SK-N-MC (cell line): ENCODE results near the gene ZNF143.
"Not testable (repeated sequence)": the region's sequence is repeated elsewhere in the genome, so short reads cannot be mapped to it uniquely, and the experiment has no call there.

ENCODE experiments used
- DNase-seq: peaks from one replicate; pipeline ENCODE4 v3.0.0-alpha.2; 2011; ENCODE audit warnings: low read depth, low spot score
- H3K27ac ChIP-seq: fragments of 200-600 bp; sonication (generic); 2 replicates; pipeline ENCODE4 v1.5.1; 2016; ENCODE audit warnings: mixed run types
- H3K36me3 ChIP-seq: fragments of 200-600 bp; sonication (generic); 2 replicates; pipeline ENCODE4 v1.6.1; 2017; ENCODE audit warnings: antibody characterized with exemption, low read length, mixed read lengths; ENCODE audit not compliant: insufficient read depth
- H3K4me3 ChIP-seq: fragments of 200-600 bp; sonication (generic); 2 replicates; pipeline ENCODE4 v1.5.1; 2016
- H3K9ac ChIP-seq: fragments of 200-600 bp; sonication (generic); 2 replicates; pipeline ENCODE4 v1.8.0; 2017; ENCODE audit warnings: mixed run types, mixed read lengths; ENCODE audit not compliant: insufficient read length
- H3K9me3 ChIP-seq: fragments of 200-600 bp; sonication (generic); 2 replicates; pipeline ENCODE4 v1.6.1; 2017; ENCODE audit warnings: low read depth, mild to moderate bottlenecking, antibody characterized with exemption, low read length, moderate library complexity, mixed read lengths
- EZH2 ChIP-seq: fragments of 200-600 bp; sonication (generic); IDR thresholded peaks from one replicate; pipeline ENCODE4 v1.6.1; 2017; ENCODE audit warnings: antibody characterized with exemption
- FOXP2 ChIP-seq: optimal IDR thresholded peaks from 2 replicates; pipeline ENCODE3; 2011; ENCODE audit warnings: mild to moderate bottlenecking, moderate library complexity; ENCODE audit not compliant: insufficient read depth; ENCODE audit errors: extremely low read length, control extremely low read depth
- POLR2AphosphoS5 ChIP-seq: IDR thresholded peaks from 2 replicates; pipeline ENCODE4 v1.6.1; 2012; ENCODE audit warnings: mild to moderate bottlenecking, low read depth, low read length, borderline replicate concordance

Gene ZNF143

DNA sequence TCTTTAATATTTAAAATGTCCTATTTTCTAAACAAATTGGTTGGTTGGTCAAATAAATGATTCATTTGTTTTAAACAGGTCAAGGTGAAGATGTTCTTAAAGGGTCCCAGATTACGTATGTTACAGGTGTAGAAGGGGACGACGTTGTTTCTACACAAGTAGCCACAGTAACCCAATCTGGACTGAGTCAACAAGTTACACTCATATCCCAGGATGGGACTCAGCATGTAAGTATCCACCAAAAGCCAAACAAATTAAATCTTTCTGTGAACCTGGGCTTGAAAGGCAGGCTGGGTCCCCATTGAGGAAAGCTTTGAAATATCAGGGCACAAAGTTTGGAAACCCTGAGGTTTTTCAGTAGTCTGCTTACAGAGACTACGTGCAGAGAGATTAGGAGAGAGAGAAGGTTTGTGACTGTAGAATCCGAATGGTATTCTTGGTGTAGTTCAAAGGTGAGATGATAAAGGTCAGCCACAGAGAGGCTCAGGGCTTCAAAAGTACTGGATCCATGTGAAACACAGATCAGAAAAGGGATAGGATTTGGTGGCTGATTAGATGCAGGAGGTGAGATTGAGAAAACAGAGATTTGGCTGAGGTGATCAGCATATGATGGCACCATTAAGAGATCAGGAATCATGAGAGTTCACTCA, 51.7 kb downstream of the ZNF143 start:
- Histone ChIP-seq H3K9me3 (no peaks in the 10 kb centered on the region), H3K27ac (no peak overlapping the region), H3K4me3 (no peak overlapping the region), H3K9ac (no peak overlapping the region), H3K36me3 (peaks cover 33% of the 10 kb centered on the region)
- DNase-seq: no peak
- no peak for TF ChIP-seq POLR2AphosphoS5
- no peak for TF ChIP-seq FOXP2
- no peak for TF ChIP-seq EZH2

DNA sequence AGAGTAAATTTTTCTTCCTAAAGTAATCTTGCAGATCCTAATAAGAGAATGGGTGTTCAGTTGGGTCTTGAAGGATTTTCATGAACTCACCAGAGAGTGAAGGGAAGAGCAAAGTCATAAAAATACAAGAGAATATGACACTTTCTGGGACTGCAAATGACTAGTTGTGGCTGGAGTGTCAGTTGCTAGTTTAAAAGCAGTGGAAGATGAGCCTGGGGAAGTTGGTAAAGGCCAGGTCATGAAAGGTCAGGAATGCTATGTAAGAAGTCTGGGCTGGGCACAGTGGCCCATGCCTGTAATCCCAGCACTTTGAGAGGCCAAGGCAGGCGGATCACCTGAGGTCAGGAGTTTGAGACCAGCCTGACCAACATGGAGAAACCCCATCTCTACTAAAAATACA, 53.8 kb downstream of the ZNF143 start:
- H3K9ac ChIP-seq, DNase-seq, H3K27ac ChIP-seq, H3K9me3 ChIP-seq, H3K4me3 ChIP-seq: not testable (repeated sequence)
- peaks cover 39% of the 10 kb centered on the region for H3K36me3 ChIP-seq

DNA sequence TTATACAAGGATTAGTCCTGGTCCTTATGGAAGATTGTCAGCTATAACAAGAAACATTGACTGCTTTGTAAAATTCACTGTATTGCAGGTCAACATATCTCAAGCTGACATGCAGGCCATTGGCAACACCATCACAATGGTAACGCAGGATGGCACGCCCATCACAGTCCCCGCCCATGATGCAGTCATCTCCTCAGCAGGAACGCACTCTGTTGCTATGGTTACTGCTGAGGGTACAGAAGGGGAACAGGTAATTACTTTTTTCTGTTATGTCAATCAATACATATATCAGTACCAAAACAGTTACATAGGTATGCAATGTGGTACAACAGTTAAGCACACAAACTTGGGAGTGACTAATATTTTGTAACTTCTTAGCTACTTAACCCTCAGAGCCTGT, 55.3 kb downstream of the ZNF143 start:
- Histone ChIP-seq H3K9me3 (no peaks in the 10 kb centered on the region), H3K4me3 (no peak overlapping the region), H3K9ac (no peak overlapping the region), H3K36me3 (peaks cover 39% of the 10 kb centered on the region), H3K27ac (no peak overlapping the region)
- TF ChIP-seq POLR2AphosphoS5 (no peak), FOXP2 (no peak), EZH2 (no peak)
- no peak for DNase-seq

DNA sequence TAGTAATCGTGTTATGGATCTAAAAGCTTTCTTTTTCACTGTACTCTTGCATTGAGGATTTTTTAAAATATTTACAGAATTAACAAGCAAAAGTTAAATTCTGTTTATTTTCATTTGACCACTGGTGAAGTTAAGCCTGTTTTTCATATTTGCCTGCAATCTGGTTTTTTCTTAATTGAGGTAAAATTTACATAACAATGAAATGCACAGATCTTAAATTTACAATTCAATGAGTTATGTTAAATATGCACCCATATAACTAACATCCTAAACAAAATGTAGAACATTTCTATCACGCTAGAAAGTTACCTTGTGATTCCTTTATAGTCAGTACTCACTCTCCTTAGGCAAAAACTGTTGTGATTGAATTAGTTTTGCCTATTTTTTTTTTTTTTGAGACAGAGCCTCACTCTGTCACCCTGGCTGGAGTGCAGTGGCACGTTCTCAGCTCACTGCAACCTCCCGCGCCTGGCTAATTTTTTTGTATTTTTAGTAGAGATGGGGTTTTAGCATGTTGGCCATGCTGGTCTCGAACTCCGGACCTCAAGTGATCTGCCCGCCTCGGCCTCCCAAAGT, 58.1 kb downstream of the ZNF143 start:
- Histone ChIP-seq H3K9me3 (no peaks in the 10 kb centered on the region), H3K36me3 (peaks cover 27% of the 10 kb centered on the region), H3K4me3 (0 out of 2 replicates have a peak overlapping the region, but pooled peaks have one; percentile 2), H3K27ac (peak overlapping the region; percentile 70; the same call in 1 of the 2 replicates), H3K9ac (peak overlapping the region; percentile 0)
- TF ChIP-seq EZH2 (no peak), POLR2AphosphoS5 (no peak), FOXP2 (no peak)
- no peak for DNase-seq

DNA sequence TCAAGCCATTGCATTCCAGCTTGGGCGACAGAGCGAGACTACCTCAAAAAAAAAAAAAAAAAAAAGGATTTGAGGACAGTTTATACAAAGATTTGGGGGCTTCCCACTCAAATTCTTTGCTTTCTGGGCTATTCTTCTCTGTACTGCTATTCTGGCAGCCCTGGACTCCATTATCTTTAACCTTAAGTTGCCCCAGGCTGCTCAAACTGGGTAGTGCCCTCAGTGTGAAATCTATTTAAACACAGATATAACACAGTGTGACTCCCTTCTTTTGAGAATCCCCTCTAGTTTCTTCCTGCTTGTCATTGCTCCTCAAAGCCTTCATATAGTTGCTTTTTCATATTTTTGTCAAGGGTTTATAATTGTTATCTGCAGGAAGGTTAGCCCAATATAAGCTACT, 63.2 kb downstream of the ZNF143 start:
- Histone ChIP-seq H3K9me3 (no peaks in the 10 kb centered on the region), H3K27ac (no peak overlapping the region), H3K36me3 (peaks cover 7% of the 10 kb centered on the region), H3K9ac (no peak overlapping the region), H3K4me3 (no peak overlapping the region)
- no peak for TF ChIP-seq POLR2AphosphoS5
- TF ChIP-seq EZH2: no peak
- TF ChIP-seq FOXP2: no peak
- DNase-seq: no peak

DNA sequence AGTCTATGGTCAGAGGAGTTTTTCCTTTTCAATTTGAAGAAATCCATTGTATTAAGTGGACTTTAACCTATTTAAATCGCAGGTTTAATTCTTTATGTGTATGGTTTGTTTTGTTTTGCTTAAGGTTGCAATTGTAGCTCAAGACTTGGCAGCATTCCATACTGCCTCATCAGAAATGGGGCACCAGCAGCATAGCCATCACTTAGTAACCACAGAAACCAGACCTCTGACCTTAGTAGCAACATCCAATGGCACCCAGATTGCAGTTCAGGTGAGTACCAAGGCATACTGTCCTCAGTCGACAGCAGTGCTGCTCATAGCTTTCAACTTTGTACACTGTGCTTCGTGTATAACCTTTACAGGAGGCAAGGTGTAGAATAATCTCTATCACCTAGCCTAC, 64.3 kb downstream of the ZNF143 start:
- Histone ChIP-seq H3K9me3 (no peaks in the 10 kb centered on the region), H3K36me3 (peaks cover 7% of the 10 kb centered on the region), H3K9ac (no peak overlapping the region), H3K27ac (no peak overlapping the region), H3K4me3 (no peak overlapping the region)
- no peak for DNase-seq
- TF ChIP-seq EZH2 (no peak), FOXP2 (no peak), POLR2AphosphoS5 (no peak)

DNA sequence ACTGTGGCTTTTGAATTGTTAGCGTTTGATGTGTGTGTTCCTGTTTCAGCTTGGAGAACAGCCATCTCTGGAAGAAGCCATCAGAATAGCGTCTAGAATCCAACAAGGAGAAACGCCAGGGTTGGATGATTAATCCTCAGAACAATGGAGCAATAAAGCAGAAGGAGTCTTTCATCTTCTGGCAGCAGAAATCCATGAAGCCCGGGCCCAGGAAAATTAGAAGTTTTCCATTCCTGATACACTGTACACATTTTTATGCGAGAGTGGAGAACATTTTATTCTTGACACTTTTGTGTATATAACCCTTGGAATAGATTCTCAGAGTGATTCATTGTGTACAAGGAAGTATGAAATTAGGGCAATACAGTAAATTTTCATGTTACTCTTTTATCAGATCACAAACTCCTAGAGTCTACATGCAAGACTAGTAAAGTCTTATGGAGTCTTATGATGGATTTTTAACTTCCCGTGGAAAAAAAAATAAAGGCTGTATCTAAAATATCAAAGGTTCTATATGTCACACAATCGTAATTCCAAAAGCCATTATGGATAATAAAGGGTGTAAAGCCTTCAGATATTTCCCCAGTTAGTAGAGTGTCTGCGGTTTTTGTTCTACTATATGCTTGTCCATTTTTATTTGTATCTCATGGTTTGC, 66.8 kb downstream of the ZNF143 start:
- Histone ChIP-seq H3K9me3 (no peaks in the 10 kb centered on the region), H3K4me3 (peak overlapping the region; percentile 76), H3K36me3 (peaks cover 7% of the 10 kb centered on the region), H3K27ac (peak overlapping the region; percentile 89), H3K9ac (no peak overlapping the region)
- TF ChIP-seq FOXP2 (no peak), EZH2 (no peak), POLR2AphosphoS5 (no peak)
- DNase-seq: no peak

DNA sequence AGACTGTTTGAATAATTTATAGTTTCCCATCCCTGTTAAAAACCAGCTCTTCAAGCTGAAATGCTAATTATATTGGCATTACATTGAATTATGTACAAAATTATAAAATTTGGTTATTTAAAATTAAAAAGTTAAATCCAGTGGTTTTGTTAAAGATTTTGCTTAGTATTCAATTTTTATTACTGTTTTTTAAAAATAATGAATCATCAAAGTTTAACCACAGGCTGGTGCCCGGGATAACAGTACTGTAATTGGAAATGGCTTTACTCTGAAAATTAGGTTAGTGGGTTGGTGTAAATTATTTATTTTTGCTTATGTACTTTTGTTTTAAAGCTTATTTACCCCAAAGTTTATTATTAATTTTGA, 67.3 kb downstream of the ZNF143 start:
- H3K36me3 ChIP-seq: peaks cover 7% of the 10 kb centered on the region
- H3K27ac ChIP-seq: peak overlapping the region; percentile 89
- TF ChIP-seq EZH2: no peak
- TF ChIP-seq POLR2AphosphoS5: no peak
- no peak for TF ChIP-seq FOXP2
- peak overlapping the region; percentile 76 for H3K4me3 ChIP-seq
- H3K9me3 ChIP-seq: no peaks in the 10 kb centered on the region
- H3K9ac ChIP-seq: no peak overlapping the region
- DNase-seq: no peak
